K562 (cell line): Measurements from ENCODE around the gene FITM2. TPM values are rescaled to one million over a fixed set of nuclear protein-coding genes. Genes with fewer than 3 reads are reported as not detected.

Experiments
- ATAC-seq: fragments of 200-7000 bp; cut with Tn5 transposase; 3 replicates; pipeline ENCODE4 v1.9.1; 2020; ENCODE audit warnings: moderate library complexity
- BruUV-seq: library from RNA; stranded (reverse); fragments of 400-500 nt; replicated peaks from 2 replicates; lab custom pipeline; 2021; lab: Mats Ljungman, UMichigan
- CTCF ChIA-PET: fragments of 300-600 bp; formaldehyde crosslinking; extraction: SDS; loops from one replicate; lab custom pipeline; 2021; ENCODE audit warnings: low intra/inter-chr PET ratio; lab: Yijun Ruan, JAX
- POLR2A ChIA-PET: fragments of 300-600, 350-650 bp; sonication (Branson Sonifier 250); formaldehyde crosslinking; extraction: SDS; loops from one replicate; lab custom pipeline; 2021; ENCODE audit warnings: antibody characterized with exemption, inconsistent platforms; lab: Yijun Ruan, JAX
- DNase-seq, 4 experiments: peaks; one replicate each; pipeline versions ENCODE4 v3.0.0 to v3.0.0-alpha.2; 2011 to 2018; ENCODE audit warnings: low spot score in 3 of 4, mixed read lengths in 3 of 4; ENCODE audit errors: extremely low read depth in 1 of 4
- FAIRE-seq: peaks from 2 replicates; lab custom pipeline; 2011; peaks lifted over from hg19 to GRCh38; lab: Jason Lieb, UNC
- H2AFZ ChIP-seq: 2 replicates; pipeline ENCODE4 v1.6.0; 2011; ENCODE audit warnings: low read depth, low read length, control low read depth, inconsistent platforms
- H3K27ac ChIP-seq: fragments of 200-600 bp; 3 replicates; pipeline ENCODE4 v1.8.0; 2011; ENCODE audit warnings: low read depth, mild to moderate bottlenecking, control low read depth, inconsistent platforms, low read length, moderate library complexity, mixed read lengths; ENCODE audit errors: extremely low read depth
- H3K27me3 ChIP-seq, 2 experiments: fragments of 300-600 bp in 1 of 2; 2 replicates in 1 of 2; 3 replicates in 1 of 2; pipeline versions ENCODE4 v1.6.0 to v1.8.0; 2011; ENCODE audit warnings: inconsistent platforms in 2 of 2, low read length in 2 of 2, mild to moderate bottlenecking in 1 of 2, mixed read lengths in 1 of 2, moderate library complexity in 1 of 2; ENCODE audit not compliant: control insufficient read depth in 2 of 2, insufficient read depth in 2 of 2
- H3K36me3 ChIP-seq: fragments of 300-600 bp; 3 replicates; pipeline ENCODE4 v1.8.0; 2011; ENCODE audit warnings: mild to moderate bottlenecking, low read length, inconsistent platforms; ENCODE audit not compliant: control insufficient read depth, insufficient read depth
- H3K4me1 ChIP-seq, 2 experiments: fragments of 200-600 bp in 1 of 2; replicated peaks in 1 of 2; 2 replicates in 1 of 2; 3 replicates in 1 of 2; pipeline versions ENCODE4 v1.5.1 to v1.8.0; 2011; ENCODE audit warnings: inconsistent platforms in 2 of 2, low read length in 2 of 2, mild to moderate bottlenecking in 1 of 2, mixed read lengths in 1 of 2, moderate library complexity in 1 of 2; ENCODE audit not compliant: control insufficient read depth in 2 of 2, insufficient read depth in 2 of 2
- H3K4me2 ChIP-seq: 2 replicates; pipeline ENCODE4 v1.6.1; 2011; ENCODE audit warnings: low read length, control low read depth, inconsistent platforms, mixed read lengths; ENCODE audit not compliant: insufficient read depth
- H3K4me3 ChIP-seq: fragments of 200-600 bp; sonication (generic), shearing (Covaris generic); 2 replicates; pipeline ENCODE4 v1.5.1; 2016; ENCODE audit warnings: control low read depth, inconsistent platforms
- H3K79me2 ChIP-seq: fragments of 200-600 bp; 3 replicates; pipeline ENCODE4 v1.8.0; 2011; ENCODE audit warnings: low read length, inconsistent platforms; ENCODE audit not compliant: control insufficient read depth, insufficient read depth
- H3K9ac ChIP-seq, 2 experiments: 2 replicates each; pipeline versions ENCODE4 v1.6.0 to v1.6.1; 2011; ENCODE audit warnings: low read depth in 2 of 2, low read length in 2 of 2, control low read depth in 1 of 2, inconsistent platforms in 1 of 2, mild to moderate bottlenecking in 1 of 2, mixed read lengths in 1 of 2; ENCODE audit not compliant: insufficient read depth in 1 of 2
- H3K9me1 ChIP-seq: one replicate; pipeline ENCODE4 v1.6.0; 2011; ENCODE audit warnings: inconsistent platforms, mild to moderate bottlenecking, low read length, moderate library complexity; ENCODE audit not compliant: control insufficient read depth, insufficient read depth
- H3K9me3 ChIP-seq: replicated peaks from 2 replicates; pipeline ENCODE4 v1.5.1; 2011; ENCODE audit warnings: low read depth, low read length, inconsistent platforms; ENCODE audit not compliant: control insufficient read depth, insufficient read depth
- H4K20me1 ChIP-seq: replicated peaks from 2 replicates; pipeline ENCODE4 v1.6.1; 2011; ENCODE audit warnings: low read length, inconsistent platforms, mixed read lengths; ENCODE audit not compliant: control insufficient read depth, insufficient read depth
- ELF1 ChIP-seq: fragments of 200-800 bp; sonication (Bioruptor generic); IDR thresholded peaks from 2 replicates; pipeline ENCODE4 v1.6.1; 2016; ENCODE audit warnings: missing genetic modification characterization, missing compliant biosample characterization
- KAT2B ChIP-seq: IDR thresholded peaks from one replicate; pipeline ENCODE4 v1.6.1; 2012; ENCODE audit warnings: low read depth, mild to moderate bottlenecking, control low read depth, inconsistent platforms, low read length, moderate library complexity
- KLF13 ChIP-seq: fragments of 450-650 bp; IDR thresholded peaks from 2 replicates; pipeline ENCODE4 v1.6.1; 2016; ENCODE audit warnings: missing genetic modification characterization, low read depth, mild to moderate bottlenecking, missing compliant biosample characterization, moderate library complexity, borderline replicate concordance
- NR3C1 ChIP-seq: sonication (generic); formaldehyde crosslinking; IDR thresholded peaks from 2 replicates; pipeline ENCODE4 v1.8.1; 2022; ENCODE audit warnings: missing genetic modification reagents
- RNF2 ChIP-seq: sonication (generic); IDR thresholded peaks from 2 replicates; pipeline ENCODE4 v1.6.1; 2016
- ZNF57 ChIP-seq: fragments of 450-650 bp; formaldehyde crosslinking; IDR thresholded peaks from 2 replicates; pipeline ENCODE4 v1.4.0; 2020; ENCODE audit warnings: mild to moderate bottlenecking, moderate library complexity
- whole genome bisulfite sequencing: fragments of 100-300 bp; shearing (Covaris generic); methylation state at CpG from one replicate; pipeline ENCODE4 v1.1.6; 2016; ENCODE audit warnings: low coverage, mixed read lengths; ENCODE audit not compliant: insufficient coverage; ENCODE audit errors: missing lambda C conversion rate; 5-methylcytosine and 5-hydroxymethylcytosine counted together
- in situ Hi-C: fragments of 300-500 bp; cut with MboI; formaldehyde crosslinking; loops from 4 replicates; pipeline ENCODE4 v1.15.0; 2018; ENCODE audit warnings: inconsistent platforms, mixed read lengths
- intact Hi-C: fragments of 100-400 bp; cut with micrococcal nuclease; formaldehyde crosslinking; loops from 2 replicates; pipeline ENCODE4 v1.14.2; 2022
- polyA plus RNA-seq, 8 experiments: library from polyadenylated mRNA; depleted of rRNA in 4 of 8; stranded (reverse) in 5 of 8; unstranded in 3 of 8; fragments of >200 nt; fragmentation: Nextera tagmentation in 2 of 8; fragmentation: Illumina TruSeq in 1 of 8; extraction: Ambion mirVana in 2 of 8; extraction: Trizol in 1 of 8; gene quantifications; 2 replicates each; pipeline versions ENCODE4 v1.2.1 to v1.2.3, GENCODE V29; 2011 to 2014; ENCODE audit warnings: inconsistent platforms in 1 of 8, missing spikeins in 1 of 8
- total RNA-seq, 7 experiments: library from RNA; depleted of rRNA in 6 of 7; stranded (reverse); fragments of >200 nt in 6 of 7; fragmentation: Illumina TruSeq in 2 of 7; extraction: Trizol in 2 of 7; gene quantifications; 2 replicates each; pipeline versions ENCODE4 v1.2.1 to v1.2.3, GENCODE V29; 2011 to 2021; ENCODE audit warnings: low replicate concordance in 1 of 7
- TF ChIP-seq, protein P1 (sequence below): sonication (generic); IDR thresholded peaks from 2 replicates; pipeline ENCODE4 v1.6.1; 2016
- TF ChIP-seq, protein P2 (sequence below): fragments of 200-600 bp; sonication (generic); IDR thresholded peaks from one replicate; pipeline ENCODE4 v1.6.1; 2012; ENCODE audit warnings: mild to moderate bottlenecking, low read depth, low read length, inconsistent platforms
- TF ChIP-seq, protein P3 (sequence below): conservative IDR thresholded peaks from 2 replicates; pipeline ENCODE4 v1.6.1; 2011; ENCODE audit warnings: low read depth, mild to moderate bottlenecking, low read length; ENCODE audit not compliant: control insufficient read depth

The FITM2 gene
- total and polyA plus RNA-seq, 9 of the 15 experiments (the other 6 are each of a cell fraction or from before 2014, with no cell fraction given), result 0.64 to 2.8 (median 1.8) TPM

DNA sequence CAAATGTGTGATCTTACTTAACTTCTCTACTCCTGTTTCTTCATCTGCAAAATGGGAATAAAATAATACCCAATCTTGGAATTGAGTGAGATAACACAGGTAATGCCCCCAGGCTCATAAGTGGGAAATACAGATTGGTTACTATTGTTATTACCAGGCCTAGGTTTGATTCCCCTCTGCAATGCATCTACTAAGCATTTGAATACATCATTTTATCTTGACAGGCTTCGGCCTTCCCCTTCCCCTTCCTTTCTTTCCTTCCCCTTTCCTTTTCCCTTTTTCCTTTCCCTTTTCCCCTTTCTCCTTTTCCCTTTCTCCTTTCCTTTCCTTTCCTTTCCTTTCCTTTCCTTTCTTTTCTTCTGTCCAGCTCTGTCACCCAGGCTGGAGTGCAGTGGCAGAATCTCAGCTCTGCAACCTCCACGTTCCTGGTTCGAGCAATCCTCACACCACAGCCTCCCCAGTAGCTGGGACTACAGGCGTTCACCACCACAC, 37.2 kb upstream of the FITM2 start:
- no peak for FAIRE-seq
- BruUV-seq, result no TSS peak
- H3K9ac ChIP-seq, result no peak overlapping the region
- H3K9me1 ChIP-seq, result no peaks in the 10 kb centered on the region
- no peak overlapping the region for H3K4me2 ChIP-seq
- intact Hi-C loops, result no loop called here
- in situ Hi-C loops, result no loop called here
- WGBS, result 2% methylated on average over 4 of the region's 4 CpGs
- POLR2A ChIA-PET, result interaction anchor here (0.7 kb wide), 1 partner anchor 96 kb away, joined by 4 read pairs; no protein-coding TSS in a partner anchor
- no peaks in the 10 kb centered on the region for H4K20me1 ChIP-seq
- no peak overlapping the region for H3K4me3 ChIP-seq
- no peak overlapping the region for H3K27ac ChIP-seq
- peaks cover 9 to 26% of the 10 kb centered on the region in 2 experiments; a peak in 3 of 5 replicates for H3K27me3 ChIP-seq
- H3K9me3 ChIP-seq, result no peaks in the 10 kb centered on the region
- H3K79me2 ChIP-seq, result no peaks in the 10 kb centered on the region
- CTCF ChIA-PET, result no interaction called here
- no peak overlapping the region for H2AFZ ChIP-seq
- no peak for DNase-seq
- no peak for ATAC-seq
- H3K4me1 ChIP-seq, result no peaks in the 10 kb centered on the region
- H3K36me3 ChIP-seq, result no peaks in the 10 kb centered on the region
- TF ChIP-seq, protein P1, sequence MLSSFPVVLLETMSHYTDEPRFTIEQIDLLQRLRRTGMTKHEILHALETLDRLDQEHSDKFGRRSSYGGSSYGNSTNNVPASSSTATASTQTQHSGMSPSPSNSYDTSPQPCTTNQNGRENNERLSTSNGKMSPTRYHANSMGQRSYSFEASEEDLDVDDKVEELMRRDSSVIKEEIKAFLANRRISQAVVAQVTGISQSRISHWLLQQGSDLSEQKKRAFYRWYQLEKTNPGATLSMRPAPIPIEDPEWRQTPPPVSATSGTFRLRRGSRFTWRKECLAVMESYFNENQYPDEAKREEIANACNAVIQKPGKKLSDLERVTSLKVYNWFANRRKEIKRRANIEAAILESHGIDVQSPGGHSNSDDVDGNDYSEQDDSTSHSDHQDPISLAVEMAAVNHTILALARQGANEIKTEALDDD, result no peak
- TF ChIP-seq, protein P2, sequence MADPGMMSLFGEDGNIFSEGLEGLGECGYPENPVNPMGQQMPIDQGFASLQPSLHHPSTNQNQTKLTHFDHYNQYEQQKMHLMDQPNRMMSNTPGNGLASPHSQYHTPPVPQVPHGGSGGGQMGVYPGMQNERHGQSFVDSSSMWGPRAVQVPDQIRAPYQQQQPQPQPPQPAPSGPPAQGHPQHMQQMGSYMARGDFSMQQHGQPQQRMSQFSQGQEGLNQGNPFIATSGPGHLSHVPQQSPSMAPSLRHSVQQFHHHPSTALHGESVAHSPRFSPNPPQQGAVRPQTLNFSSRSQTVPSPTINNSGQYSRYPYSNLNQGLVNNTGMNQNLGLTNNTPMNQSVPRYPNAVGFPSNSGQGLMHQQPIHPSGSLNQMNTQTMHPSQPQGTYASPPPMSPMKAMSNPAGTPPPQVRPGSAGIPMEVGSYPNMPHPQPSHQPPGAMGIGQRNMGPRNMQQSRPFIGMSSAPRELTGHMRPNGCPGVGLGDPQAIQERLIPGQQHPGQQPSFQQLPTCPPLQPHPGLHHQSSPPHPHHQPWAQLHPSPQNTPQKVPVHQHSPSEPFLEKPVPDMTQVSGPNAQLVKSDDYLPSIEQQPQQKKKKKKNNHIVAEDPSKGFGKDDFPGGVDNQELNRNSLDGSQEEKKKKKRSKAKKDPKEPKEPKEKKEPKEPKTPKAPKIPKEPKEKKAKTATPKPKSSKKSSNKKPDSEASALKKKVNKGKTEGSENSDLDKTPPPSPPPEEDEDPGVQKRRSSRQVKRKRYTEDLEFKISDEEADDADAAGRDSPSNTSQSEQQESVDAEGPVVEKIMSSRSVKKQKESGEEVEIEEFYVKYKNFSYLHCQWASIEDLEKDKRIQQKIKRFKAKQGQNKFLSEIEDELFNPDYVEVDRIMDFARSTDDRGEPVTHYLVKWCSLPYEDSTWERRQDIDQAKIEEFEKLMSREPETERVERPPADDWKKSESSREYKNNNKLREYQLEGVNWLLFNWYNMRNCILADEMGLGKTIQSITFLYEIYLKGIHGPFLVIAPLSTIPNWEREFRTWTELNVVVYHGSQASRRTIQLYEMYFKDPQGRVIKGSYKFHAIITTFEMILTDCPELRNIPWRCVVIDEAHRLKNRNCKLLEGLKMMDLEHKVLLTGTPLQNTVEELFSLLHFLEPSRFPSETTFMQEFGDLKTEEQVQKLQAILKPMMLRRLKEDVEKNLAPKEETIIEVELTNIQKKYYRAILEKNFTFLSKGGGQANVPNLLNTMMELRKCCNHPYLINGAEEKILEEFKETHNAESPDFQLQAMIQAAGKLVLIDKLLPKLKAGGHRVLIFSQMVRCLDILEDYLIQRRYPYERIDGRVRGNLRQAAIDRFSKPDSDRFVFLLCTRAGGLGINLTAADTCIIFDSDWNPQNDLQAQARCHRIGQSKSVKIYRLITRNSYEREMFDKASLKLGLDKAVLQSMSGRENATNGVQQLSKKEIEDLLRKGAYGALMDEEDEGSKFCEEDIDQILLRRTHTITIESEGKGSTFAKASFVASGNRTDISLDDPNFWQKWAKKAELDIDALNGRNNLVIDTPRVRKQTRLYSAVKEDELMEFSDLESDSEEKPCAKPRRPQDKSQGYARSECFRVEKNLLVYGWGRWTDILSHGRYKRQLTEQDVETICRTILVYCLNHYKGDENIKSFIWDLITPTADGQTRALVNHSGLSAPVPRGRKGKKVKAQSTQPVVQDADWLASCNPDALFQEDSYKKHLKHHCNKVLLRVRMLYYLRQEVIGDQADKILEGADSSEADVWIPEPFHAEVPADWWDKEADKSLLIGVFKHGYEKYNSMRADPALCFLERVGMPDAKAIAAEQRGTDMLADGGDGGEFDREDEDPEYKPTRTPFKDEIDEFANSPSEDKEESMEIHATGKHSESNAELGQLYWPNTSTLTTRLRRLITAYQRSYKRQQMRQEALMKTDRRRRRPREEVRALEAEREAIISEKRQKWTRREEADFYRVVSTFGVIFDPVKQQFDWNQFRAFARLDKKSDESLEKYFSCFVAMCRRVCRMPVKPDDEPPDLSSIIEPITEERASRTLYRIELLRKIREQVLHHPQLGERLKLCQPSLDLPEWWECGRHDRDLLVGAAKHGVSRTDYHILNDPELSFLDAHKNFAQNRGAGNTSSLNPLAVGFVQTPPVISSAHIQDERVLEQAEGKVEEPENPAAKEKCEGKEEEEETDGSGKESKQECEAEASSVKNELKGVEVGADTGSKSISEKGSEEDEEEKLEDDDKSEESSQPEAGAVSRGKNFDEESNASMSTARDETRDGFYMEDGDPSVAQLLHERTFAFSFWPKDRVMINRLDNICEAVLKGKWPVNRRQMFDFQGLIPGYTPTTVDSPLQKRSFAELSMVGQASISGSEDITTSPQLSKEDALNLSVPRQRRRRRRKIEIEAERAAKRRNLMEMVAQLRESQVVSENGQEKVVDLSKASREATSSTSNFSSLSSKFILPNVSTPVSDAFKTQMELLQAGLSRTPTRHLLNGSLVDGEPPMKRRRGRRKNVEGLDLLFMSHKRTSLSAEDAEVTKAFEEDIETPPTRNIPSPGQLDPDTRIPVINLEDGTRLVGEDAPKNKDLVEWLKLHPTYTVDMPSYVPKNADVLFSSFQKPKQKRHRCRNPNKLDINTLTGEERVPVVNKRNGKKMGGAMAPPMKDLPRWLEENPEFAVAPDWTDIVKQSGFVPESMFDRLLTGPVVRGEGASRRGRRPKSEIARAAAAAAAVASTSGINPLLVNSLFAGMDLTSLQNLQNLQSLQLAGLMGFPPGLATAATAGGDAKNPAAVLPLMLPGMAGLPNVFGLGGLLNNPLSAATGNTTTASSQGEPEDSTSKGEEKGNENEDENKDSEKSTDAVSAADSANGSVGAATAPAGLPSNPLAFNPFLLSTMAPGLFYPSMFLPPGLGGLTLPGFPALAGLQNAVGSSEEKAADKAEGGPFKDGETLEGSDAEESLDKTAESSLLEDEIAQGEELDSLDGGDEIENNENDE, result no peak
- TF ChIP-seq ZNF57 (CRISPR knock-in tag), result no peak
- no peak for TF ChIP-seq KAT2B
- TF ChIP-seq KLF13, result no peak
- TF ChIP-seq ELF1 (tag), result no peak
- TF ChIP-seq RNF2, result no peak
- TF ChIP-seq, protein P3, sequence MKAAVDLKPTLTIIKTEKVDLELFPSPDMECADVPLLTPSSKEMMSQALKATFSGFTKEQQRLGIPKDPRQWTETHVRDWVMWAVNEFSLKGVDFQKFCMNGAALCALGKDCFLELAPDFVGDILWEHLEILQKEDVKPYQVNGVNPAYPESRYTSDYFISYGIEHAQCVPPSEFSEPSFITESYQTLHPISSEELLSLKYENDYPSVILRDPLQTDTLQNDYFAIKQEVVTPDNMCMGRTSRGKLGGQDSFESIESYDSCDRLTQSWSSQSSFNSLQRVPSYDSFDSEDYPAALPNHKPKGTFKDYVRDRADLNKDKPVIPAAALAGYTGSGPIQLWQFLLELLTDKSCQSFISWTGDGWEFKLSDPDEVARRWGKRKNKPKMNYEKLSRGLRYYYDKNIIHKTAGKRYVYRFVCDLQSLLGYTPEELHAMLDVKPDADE, result no peak
- no peak for TF ChIP-seq NR3C1
